CD4-positive, alpha-beta T cell (primary cell): Measurements from ENCODE around the gene NRXN3. TPM values are rescaled to one million over a fixed set of nuclear protein-coding genes. Genes with fewer than 3 reads are reported as not detected.

ENCODE experiments used
- ATAC-seq: fragments of 200-7000 bp; cut with Tn5 transposase; one replicate; pipeline ENCODE4 v1.10.0; 2022; ENCODE audit warnings: mild to moderate bottlenecking; ENCODE audit not compliant: poor library complexity
- CTCF ChIA-PET: fragments of 350-600 bp; sonication (Branson Sonifier 250); formaldehyde crosslinking; loops from one replicate; lab custom pipeline; 2021; ENCODE audit warnings: antibody characterized with exemption, inconsistent platforms; lab: Charles Lee
- POLR2A ChIA-PET: fragments of 350-600 bp; sonication (Branson Sonifier 250); formaldehyde crosslinking; loops from one replicate; lab custom pipeline; 2021; ENCODE audit warnings: antibody characterized with exemption, inconsistent platforms; lab: Charles Lee
- DNase-seq, 14 experiments: peaks; one replicate each; pipeline ENCODE4 v3.0.0-alpha.2; 2013 to 2020; ENCODE audit warnings: mixed read lengths in 2 of 14
- H3K27ac ChIP-seq, 2 donors: one replicate each; pipeline versions ENCODE4 v1.5.1 to v1.7.0; 2013; ENCODE audit warnings: low read length in 2 of 2, low read depth in 1 of 2, mild to moderate bottlenecking in 1 of 2
- H3K27me3 ChIP-seq, 2 experiments: 1 replicate in 1 of 2; 2 replicates in 1 of 2; pipeline versions ENCODE4 v1.6.1 to v1.7.0; 2013; ENCODE audit warnings: low read length in 2 of 2, control low read depth in 1 of 2, mild to moderate bottlenecking in 1 of 2, moderate library complexity in 1 of 2; ENCODE audit not compliant: insufficient read depth in 2 of 2, control insufficient read depth in 1 of 2
- H3K36me3 ChIP-seq: one replicate; pipeline ENCODE4 v1.6.1; 2013; ENCODE audit warnings: low read length, control low read depth; ENCODE audit not compliant: insufficient read depth
- H3K4me1 ChIP-seq: one replicate; pipeline ENCODE4 v1.6.1; 2013; ENCODE audit warnings: low read length, control low read depth; ENCODE audit not compliant: insufficient read depth
- H3K4me3 ChIP-seq: one replicate; pipeline ENCODE4 v1.5.1; 2013; ENCODE audit warnings: mild to moderate bottlenecking, low read length, moderate library complexity
- H3K9me3 ChIP-seq, 2 experiments: 1 replicate in 1 of 2; 2 replicates in 1 of 2; pipeline versions ENCODE4 v1.6.1 to v1.7.0; 2013; ENCODE audit warnings: low read length in 2 of 2, mild to moderate bottlenecking in 2 of 2, control low read depth in 1 of 2, moderate library complexity in 1 of 2; ENCODE audit not compliant: control insufficient read depth in 1 of 2, insufficient read depth in 1 of 2
- H3K27ac Mint-ChIP-seq: one replicate; pipeline ENCODE4 v1.8.0; 2020; ENCODE audit warnings: mixed read lengths
- H3K27me3 Mint-ChIP-seq: one replicate; pipeline ENCODE4 v1.8.0; 2021; ENCODE audit warnings: mixed read lengths
- H3K36me3 Mint-ChIP-seq: one replicate; pipeline ENCODE4 v1.8.0; 2021; ENCODE audit warnings: low read depth, mixed read lengths
- H3K4me1 Mint-ChIP-seq: one replicate; pipeline ENCODE4 v1.8.0; 2021; ENCODE audit warnings: low read depth, mixed read lengths
- H3K4me3 Mint-ChIP-seq: one replicate; pipeline ENCODE4 v1.8.0; 2020; ENCODE audit warnings: mild to moderate bottlenecking, mixed read lengths
- H3K9me3 Mint-ChIP-seq: one replicate; pipeline ENCODE4 v1.8.0; 2020; ENCODE audit warnings: mixed read lengths
- intact Hi-C, 2 experiments: fragments of 100-400 bp; cut with DNase I in 1 of 2; cut with micrococcal nuclease in 1 of 2; formaldehyde crosslinking; loops; one replicate each; pipeline versions ENCODE4 v1.15.1 to v1.9.0; 2023 to 2025; cut with DNase I, micrococcal nuclease
- total RNA-seq, 174 experiments: library from RNA in 2 of 174; stranded (reverse) in 2 of 174; gene quantifications; one replicate each; pipeline ENCODE4 v1.2.3 and lab custom pipeline; 2021 to 2026
- TF ChIP-seq, protein P1 (sequence below): fragments of 200-600 bp; IDR thresholded peaks from one replicate; pipeline ENCODE4 v1.8.0; 2022; ENCODE audit warnings: antibody characterized with exemption, mild to moderate bottlenecking

Gene NRXN3
- total RNA-seq, 2 experiments from 2014 or later, result not detected

- H3K4me3 Mint-ChIP-seq, result no peak overlapping the region
- peaks cover 21% of the 10 kb centered on the region for H3K27me3 Mint-ChIP-seq
- H3K27ac Mint-ChIP-seq, result no peak overlapping the region
- H3K4me1 Mint-ChIP-seq, result no peaks in the 10 kb centered on the region
- POLR2A ChIA-PET, result no interaction called here
- Histone ChIP-seq H3K4me1 (no peaks in the 10 kb centered on the region), H3K27ac (no peak overlapping the region), H3K27me3 (no peaks in the 10 kb centered on the region), H3K9me3 (no peaks in the 10 kb centered on the region), H3K36me3 (no peaks in the 10 kb centered on the region), H3K4me3 (no peak overlapping the region)
- TF ChIP-seq, protein P1, sequence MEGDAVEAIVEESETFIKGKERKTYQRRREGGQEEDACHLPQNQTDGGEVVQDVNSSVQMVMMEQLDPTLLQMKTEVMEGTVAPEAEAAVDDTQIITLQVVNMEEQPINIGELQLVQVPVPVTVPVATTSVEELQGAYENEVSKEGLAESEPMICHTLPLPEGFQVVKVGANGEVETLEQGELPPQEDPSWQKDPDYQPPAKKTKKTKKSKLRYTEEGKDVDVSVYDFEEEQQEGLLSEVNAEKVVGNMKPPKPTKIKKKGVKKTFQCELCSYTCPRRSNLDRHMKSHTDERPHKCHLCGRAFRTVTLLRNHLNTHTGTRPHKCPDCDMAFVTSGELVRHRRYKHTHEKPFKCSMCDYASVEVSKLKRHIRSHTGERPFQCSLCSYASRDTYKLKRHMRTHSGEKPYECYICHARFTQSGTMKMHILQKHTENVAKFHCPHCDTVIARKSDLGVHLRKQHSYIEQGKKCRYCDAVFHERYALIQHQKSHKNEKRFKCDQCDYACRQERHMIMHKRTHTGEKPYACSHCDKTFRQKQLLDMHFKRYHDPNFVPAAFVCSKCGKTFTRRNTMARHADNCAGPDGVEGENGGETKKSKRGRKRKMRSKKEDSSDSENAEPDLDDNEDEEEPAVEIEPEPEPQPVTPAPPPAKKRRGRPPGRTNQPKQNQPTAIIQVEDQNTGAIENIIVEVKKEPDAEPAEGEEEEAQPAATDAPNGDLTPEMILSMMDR, result no peak
- CTCF ChIA-PET, result no interaction called here
- DNase-seq, result no peak
- H3K9me3 Mint-ChIP-seq, result no peaks in the 10 kb centered on the region
- ATAC-seq, result no peak
- intact Hi-C loops, result no loop called here
- H3K36me3 Mint-ChIP-seq, result no peaks in the 10 kb centered on the region
Measured at GRCh38 chr14:78327426-78328221, 157.5 kb downstream of the NRXN3 start.

DNA sequence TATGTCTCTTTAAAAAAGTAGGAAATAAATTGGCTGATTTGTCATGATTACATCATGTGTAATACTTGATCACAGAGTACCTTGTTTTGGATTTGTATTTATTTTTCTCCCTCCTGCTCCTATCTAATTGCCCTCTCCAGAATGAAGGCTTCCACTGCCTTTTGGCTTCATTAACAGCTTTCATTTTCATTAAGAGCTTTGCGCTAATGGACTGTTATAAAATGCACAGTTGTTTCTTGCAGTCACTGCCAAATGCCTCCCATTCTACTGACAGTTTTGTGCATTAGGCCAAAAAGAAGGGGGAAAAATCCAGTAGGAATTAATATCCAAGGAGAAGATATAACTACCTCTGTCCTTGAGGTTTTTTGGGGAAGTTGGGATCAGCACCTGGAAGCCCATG lies 159.2 kb downstream of the NRXN3 start:
- DNase-seq (no peak), ATAC-seq (no peak)
- H3K9me3 ChIP-seq, result no peaks in the 10 kb centered on the region
- no peaks in the 10 kb centered on the region for H3K36me3 Mint-ChIP-seq
- intact Hi-C loops, result no loop called here
- no peaks in the 10 kb centered on the region for H3K27me3 ChIP-seq
- H3K9me3 Mint-ChIP-seq, result no peaks in the 10 kb centered on the region
- H3K4me1 Mint-ChIP-seq, result no peaks in the 10 kb centered on the region
- CTCF ChIA-PET, result no interaction called here
- H3K27ac Mint-ChIP-seq, result no peak overlapping the region
- no peak overlapping the region for H3K4me3 ChIP-seq
- no peaks in the 10 kb centered on the region for H3K36me3 ChIP-seq
- POLR2A ChIA-PET, result no interaction called here
- H3K27me3 Mint-ChIP-seq, result peaks cover 22% of the 10 kb centered on the region
- H3K4me3 Mint-ChIP-seq, result no peak overlapping the region
- H3K27ac ChIP-seq, result no peak overlapping the region
- TF ChIP-seq, protein P1, result no peak
- no peaks in the 10 kb centered on the region for H3K4me1 ChIP-seq

DNA sequence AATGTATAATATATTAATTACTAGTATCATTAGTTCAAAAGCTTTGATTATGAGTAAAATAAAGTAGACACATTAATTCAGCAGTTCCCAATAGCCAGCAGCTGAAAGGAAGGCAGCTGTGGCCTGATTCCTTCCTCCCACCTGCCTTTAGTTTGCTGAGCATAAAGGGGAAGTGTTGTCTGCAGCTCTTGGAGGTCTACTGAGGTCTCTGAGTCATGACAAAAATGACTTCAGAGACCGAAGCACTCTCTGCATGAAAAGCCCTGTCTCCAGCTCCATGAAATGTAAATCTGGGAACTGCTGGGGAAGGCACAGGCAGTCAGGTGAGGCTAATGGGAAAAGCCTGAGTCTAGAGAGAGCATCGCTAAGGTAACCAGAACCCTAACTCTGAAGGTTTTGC lies 165.4 kb downstream of the NRXN3 start:
- no peaks in the 10 kb centered on the region for H3K27me3 ChIP-seq
- no peaks in the 10 kb centered on the region for H3K4me1 ChIP-seq
- Mint-ChIP-seq H3K36me3 (no peaks in the 10 kb centered on the region), H3K4me1 (no peaks in the 10 kb centered on the region), H3K27me3 (peaks cover 19% of the 10 kb centered on the region), H3K4me3 (no peak overlapping the region), H3K27ac (no peak overlapping the region), H3K9me3 (no peaks in the 10 kb centered on the region)
- H3K27ac ChIP-seq, result no peak overlapping the region
- intact Hi-C loops, result no loop called here
- DNase-seq (no peak), ATAC-seq (no peak)
- H3K9me3 ChIP-seq, result no peaks in the 10 kb centered on the region
- TF ChIP-seq, protein P1, result no peak
- H3K36me3 ChIP-seq, result no peaks in the 10 kb centered on the region
- CTCF ChIA-PET, result no interaction called here
- H3K4me3 ChIP-seq, result no peak overlapping the region
- POLR2A ChIA-PET, result no interaction called here
